Loucy (cell line): ENCODE measurements around the gene PIP5K1A.

Experiments used
- H2AFZ ChIP-seq: fragments of 200-600 bp; sonication (generic); 2 replicates; pipeline ENCODE4 v1.6.0; 2016; ENCODE audit warnings: antibody characterized with exemption, mild to moderate bottlenecking, low read length, moderate library complexity
- H3F3A ChIP-seq: fragments of 200-600 bp; 2 replicates; pipeline ENCODE4 v1.6.0; 2016; ENCODE audit warnings: antibody characterized with exemption, low read depth, mild to moderate bottlenecking
- H3K27me3 ChIP-seq: fragments of 200-600 bp; sonication (generic); 2 replicates; pipeline ENCODE4 v1.6.1; 2014; ENCODE audit warnings: low read length, mild to moderate bottlenecking; ENCODE audit not compliant: insufficient read depth, poor library complexity, severe bottlenecking
- H3K36me3 ChIP-seq: fragments of 200-600 bp; sonication (generic); 2 replicates; pipeline ENCODE4 v1.6.1; 2016; ENCODE audit warnings: low read length; ENCODE audit not compliant: insufficient read depth
- H3K4me1 ChIP-seq: fragments of 200-600 bp; sonication (generic); 2 replicates; pipeline ENCODE4 v1.5.1; 2014; ENCODE audit warnings: low read length, mild to moderate bottlenecking; ENCODE audit not compliant: insufficient read depth, poor library complexity, severe bottlenecking
- H3K4me2 ChIP-seq: fragments of 200-600 bp; sonication (generic); 2 replicates; pipeline ENCODE4 v1.6.0; 2014; ENCODE audit warnings: antibody characterized with exemption, low read length, low read depth, mild to moderate bottlenecking; ENCODE audit not compliant: poor library complexity, severe bottlenecking
- H3K4me3 ChIP-seq: fragments of 200-600 bp; sonication (generic); 2 replicates; pipeline ENCODE4 v1.5.1; 2014; ENCODE audit warnings: low read length, mild to moderate bottlenecking, mixed read lengths; ENCODE audit not compliant: poor library complexity, severe bottlenecking
- H3K79me2 ChIP-seq: fragments of 200-600 bp; sonication (generic); 2 replicates; pipeline ENCODE4 v1.6.1; 2014; ENCODE audit warnings: low read length; ENCODE audit not compliant: insufficient read depth
- H3K9ac ChIP-seq: fragments of 200-600 bp; sonication (generic); 2 replicates; pipeline ENCODE4 v1.6.0; 2014; ENCODE audit warnings: mild to moderate bottlenecking, low read depth, low read length, moderate library complexity; ENCODE audit not compliant: poor library complexity, severe bottlenecking
- H3K9me2 ChIP-seq: fragments of 200-600 bp; sonication (generic); replicated peaks from 2 replicates; pipeline ENCODE4 v1.6.1; 2016; ENCODE audit warnings: low read depth, low read length, mixed read lengths
- H3K9me3 ChIP-seq: fragments of 200-600 bp; sonication (generic); 2 replicates; pipeline ENCODE4 v1.6.1; 2014; ENCODE audit warnings: mild to moderate bottlenecking, antibody characterized with exemption, low read length, low read depth; ENCODE audit not compliant: insufficient read depth
- H4K20me1 ChIP-seq: fragments of 200-600 bp; sonication (generic); 2 replicates; pipeline ENCODE4 v1.6.0; 2014; ENCODE audit warnings: antibody characterized with exemption, low read length, mild to moderate bottlenecking; ENCODE audit not compliant: insufficient read depth, poor library complexity, severe bottlenecking
- EZH2phosphoT487 ChIP-seq: fragments of 200-600 bp; IDR thresholded peaks from 2 replicates; pipeline ENCODE4 v1.6.1; 2018; ENCODE audit warnings: antibody characterized with exemption, mild to moderate bottlenecking, moderate library complexity, borderline replicate concordance
- TF ChIP-seq, protein P1 (sequence below): fragments of 200-600 bp; sonication (generic); conservative IDR thresholded peaks from 2 replicates; pipeline ENCODE4 v1.5.1; 2014; ENCODE audit warnings: mild to moderate bottlenecking, antibody characterized with exemption, low read length

PIP5K1A gene

DNA sequence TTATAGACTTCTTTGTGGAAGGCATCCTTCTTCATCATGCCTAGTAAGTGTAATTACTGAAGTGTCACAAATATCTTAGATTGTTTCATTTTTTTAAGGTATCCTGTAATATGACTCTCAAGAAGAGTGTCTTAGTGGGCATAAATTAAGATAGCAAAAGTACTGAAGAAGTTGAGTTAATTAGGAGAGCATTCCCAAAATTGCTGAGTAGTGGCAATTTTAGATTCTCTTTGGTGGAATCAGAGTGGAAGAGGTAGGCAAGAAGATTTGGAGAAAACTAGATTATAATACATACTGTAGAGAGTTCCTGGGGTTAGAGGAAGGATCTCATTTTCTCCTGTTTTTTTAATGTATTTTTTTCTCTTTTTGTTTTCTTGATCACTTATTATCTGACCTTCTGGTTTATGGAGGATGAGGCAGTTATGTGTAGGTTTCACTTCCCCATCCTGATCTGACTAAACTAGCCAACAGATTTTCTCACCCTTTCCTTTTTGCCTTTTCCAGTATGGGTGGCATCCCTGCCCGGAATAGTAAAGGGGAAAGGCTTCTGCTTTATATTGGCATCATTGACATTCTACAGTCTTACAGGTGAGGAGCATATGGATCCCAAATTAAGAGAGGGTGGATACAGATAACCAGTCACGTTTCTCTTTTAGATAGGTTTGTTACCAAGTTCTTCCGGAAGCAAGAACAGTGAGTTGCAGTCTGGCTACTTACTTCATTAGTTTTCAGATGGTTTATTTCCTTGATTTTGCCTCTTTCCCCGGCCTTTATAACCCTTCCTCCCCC lies 39.5 kb downstream of the PIP5K1A start:
- H4K20me1 ChIP-seq: no peaks in the 10 kb centered on the region
- no peaks in the 10 kb centered on the region for H3K4me1 ChIP-seq
- H3K9ac ChIP-seq: no peak overlapping the region
- no peaks in the 10 kb centered on the region for H3K79me2 ChIP-seq
- H3K27me3 ChIP-seq: no peaks in the 10 kb centered on the region
- H3K9me3 ChIP-seq: no peaks in the 10 kb centered on the region
- no peak overlapping the region for H3K4me2 ChIP-seq
- no peaks in the 10 kb centered on the region for H3F3A ChIP-seq
- no peak overlapping the region for H3K4me3 ChIP-seq
- H3K36me3 ChIP-seq: peaks cover 97% of the 10 kb centered on the region
- H3K9me2 ChIP-seq: no peaks in the 10 kb centered on the region
- no peak for TF ChIP-seq EZH2phosphoT487
- TF ChIP-seq, protein P1, sequence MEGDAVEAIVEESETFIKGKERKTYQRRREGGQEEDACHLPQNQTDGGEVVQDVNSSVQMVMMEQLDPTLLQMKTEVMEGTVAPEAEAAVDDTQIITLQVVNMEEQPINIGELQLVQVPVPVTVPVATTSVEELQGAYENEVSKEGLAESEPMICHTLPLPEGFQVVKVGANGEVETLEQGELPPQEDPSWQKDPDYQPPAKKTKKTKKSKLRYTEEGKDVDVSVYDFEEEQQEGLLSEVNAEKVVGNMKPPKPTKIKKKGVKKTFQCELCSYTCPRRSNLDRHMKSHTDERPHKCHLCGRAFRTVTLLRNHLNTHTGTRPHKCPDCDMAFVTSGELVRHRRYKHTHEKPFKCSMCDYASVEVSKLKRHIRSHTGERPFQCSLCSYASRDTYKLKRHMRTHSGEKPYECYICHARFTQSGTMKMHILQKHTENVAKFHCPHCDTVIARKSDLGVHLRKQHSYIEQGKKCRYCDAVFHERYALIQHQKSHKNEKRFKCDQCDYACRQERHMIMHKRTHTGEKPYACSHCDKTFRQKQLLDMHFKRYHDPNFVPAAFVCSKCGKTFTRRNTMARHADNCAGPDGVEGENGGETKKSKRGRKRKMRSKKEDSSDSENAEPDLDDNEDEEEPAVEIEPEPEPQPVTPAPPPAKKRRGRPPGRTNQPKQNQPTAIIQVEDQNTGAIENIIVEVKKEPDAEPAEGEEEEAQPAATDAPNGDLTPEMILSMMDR: no peak
- no peak overlapping the region for H2AFZ ChIP-seq

DNA sequence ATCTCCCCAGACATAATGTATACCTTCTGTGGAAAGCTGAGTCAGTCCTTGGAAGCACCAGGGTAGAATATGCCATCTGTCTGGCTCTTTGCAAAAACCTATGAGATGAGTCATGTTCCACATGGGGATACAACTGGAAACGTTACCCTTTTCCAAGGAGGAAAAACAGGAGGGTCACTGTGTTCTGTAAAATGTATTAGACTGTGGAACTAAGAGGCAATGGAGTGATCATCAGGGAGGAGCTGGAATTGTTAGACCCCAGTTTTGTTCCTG lies 40.1 kb downstream of the PIP5K1A start:
- Histone ChIP-seq H3K4me1 (no peaks in the 10 kb centered on the region), H3K4me2 (no peak overlapping the region), H4K20me1 (no peaks in the 10 kb centered on the region), H3K27me3 (no peaks in the 10 kb centered on the region), H3K79me2 (no peaks in the 10 kb centered on the region), H3K9me2 (no peaks in the 10 kb centered on the region), H3K4me3 (no peak overlapping the region), H2AFZ (no peak overlapping the region), H3K9ac (no peak overlapping the region), H3K9me3 (no peaks in the 10 kb centered on the region), H3K36me3 (peaks cover 97% of the 10 kb centered on the region), H3F3A (no peaks in the 10 kb centered on the region)
- no peak for TF ChIP-seq EZH2phosphoT487
- TF ChIP-seq, protein P1: no peak

DNA sequence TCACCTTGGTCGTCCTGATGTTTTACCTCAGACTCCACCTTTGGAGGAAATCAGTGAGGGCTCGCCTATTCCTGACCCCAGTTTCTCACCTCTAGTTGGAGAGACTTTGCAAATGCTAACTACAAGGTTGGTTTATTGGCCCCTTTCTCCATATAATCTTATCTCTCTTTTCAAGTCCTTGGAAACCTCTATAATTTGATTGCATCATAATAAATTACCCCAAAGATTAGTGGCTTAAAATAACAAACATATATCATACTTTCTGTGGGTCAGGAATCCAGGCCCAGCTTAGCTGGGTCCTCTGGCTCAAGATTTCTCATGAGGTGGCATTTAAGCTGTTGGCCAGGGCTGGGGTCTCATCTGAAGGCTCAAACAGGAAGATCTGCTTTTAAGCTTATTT lies 44.1 kb downstream of the PIP5K1A start:
- Histone ChIP-seq H3K36me3 (peaks cover 93% of the 10 kb centered on the region), H3K9me2 (no peaks in the 10 kb centered on the region), H3K4me2 (no peak overlapping the region), H3K4me3 (no peak overlapping the region), H3K27me3 (no peaks in the 10 kb centered on the region), H3K9ac (no peak overlapping the region), H2AFZ (no peak overlapping the region), H3K9me3 (no peaks in the 10 kb centered on the region), H3K4me1 (no peaks in the 10 kb centered on the region), H3K79me2 (no peaks in the 10 kb centered on the region), H4K20me1 (no peaks in the 10 kb centered on the region), H3F3A (no peaks in the 10 kb centered on the region)
- no peak for TF ChIP-seq EZH2phosphoT487
- TF ChIP-seq, protein P1: no peak
